Endodermal cell (in vitro differentiated cells): ENCODE measurements around the gene PTPDC1. TPM values are rescaled to one million over a fixed set of nuclear protein-coding genes. Genes with fewer than 3 reads are reported as not detected.

Source experiments
- DNase-seq: peaks from one replicate; pipeline ENCODE4 v3.0.0-alpha.2; 2017
- H3K27ac ChIP-seq: 2 replicates; pipeline ENCODE4 v1.5.1; 2013; ENCODE audit warnings: mild to moderate bottlenecking, low read depth, low read length, moderate library complexity
- H3K27me3 ChIP-seq: 2 replicates; pipeline ENCODE4 v1.6.1; 2013; ENCODE audit warnings: mild to moderate bottlenecking, low read length, moderate library complexity; ENCODE audit not compliant: insufficient read depth, control insufficient read depth, poor library complexity, severe bottlenecking
- H3K36me3 ChIP-seq: 2 replicates; pipeline ENCODE4 v1.7.0; 2013; ENCODE audit warnings: mild to moderate bottlenecking, low read length, moderate library complexity; ENCODE audit not compliant: control insufficient read depth, insufficient read depth
- H3K4me1 ChIP-seq: one replicate; pipeline ENCODE4 v1.7.0; 2013; ENCODE audit warnings: low read length; ENCODE audit not compliant: control insufficient read depth, insufficient read depth
- H3K4me3 ChIP-seq: 2 replicates; pipeline ENCODE4 v1.5.1; 2013; ENCODE audit warnings: mild to moderate bottlenecking, low read length, moderate library complexity
- H3K9ac ChIP-seq: 2 replicates; pipeline ENCODE4 v1.6.1; 2013; ENCODE audit warnings: mild to moderate bottlenecking, low read length, moderate library complexity; ENCODE audit not compliant: poor library complexity, severe bottlenecking; ENCODE audit errors: extremely low read depth
- H3K9me3 ChIP-seq: 2 replicates; pipeline ENCODE4 v1.6.1; 2013; ENCODE audit warnings: mild to moderate bottlenecking, low read length, moderate library complexity; ENCODE audit not compliant: control insufficient read depth
- H3K27ac Mint-ChIP-seq: 2 replicates; pipeline ENCODE4 v1.8.0; 2020; ENCODE audit warnings: mixed read lengths
- H3K27me3 Mint-ChIP-seq: 2 replicates; pipeline ENCODE4 v1.8.0; 2021; ENCODE audit warnings: mild to moderate bottlenecking, mixed read lengths; ENCODE audit not compliant: insufficient read depth
- H3K36me3 Mint-ChIP-seq: 2 replicates; pipeline ENCODE4 v1.8.0; 2020; ENCODE audit warnings: low read depth, mixed read lengths
- H3K4me1 Mint-ChIP-seq: 2 replicates; pipeline ENCODE4 v1.8.0; 2020; ENCODE audit warnings: mixed read lengths
- H3K4me3 Mint-ChIP-seq: 2 replicates; pipeline ENCODE4 v1.8.0; 2020; ENCODE audit warnings: mild to moderate bottlenecking, moderate library complexity, mixed read lengths
- H3K9me3 Mint-ChIP-seq: 2 replicates; pipeline ENCODE4 v1.8.0; 2020; ENCODE audit warnings: mild to moderate bottlenecking, mixed read lengths
- CTCF ChIP-seq: fragments of 200-600 bp; sonication (generic); conservative IDR thresholded peaks from 2 replicates; pipeline ENCODE4 v1.5.0; 2021; ENCODE audit warnings: antibody characterized with exemption, mild to moderate bottlenecking
- WGBS, 2 experiments: methylation state at CpG; one replicate each; pipeline versions ENCODE4 v1.1.5 to v1.1.7; 2013; ENCODE audit warnings: missing lambda C conversion rate in 2 of 2, mixed read lengths in 1 of 2; ENCODE audit not compliant: insufficient coverage in 1 of 2, insufficient read length in 1 of 2; 5-methylcytosine and 5-hydroxymethylcytosine counted together
- total RNA-seq, 2 donors: library from RNA; stranded (reverse); fragmentation: NEBNext Ultra II Directional in 1 of 2; extraction: Animal tissue kit (Norgen Biotek cat#: 25700) in 1 of 2; gene quantifications; 2 replicates in 1 of 2; 3 replicates in 1 of 2; pipeline ENCODE4 v1.2.1, GENCODE V29; 2021

PTPDC1 gene
- total RNA-seq, 2 donors from 2014 or later, result 9.0 to 12.7 TPM

GRCh38 chr9:94150279-94150828 lies 66.1 kb downstream of the PTPDC1 start:
- no peaks in the 10 kb centered on the region for H3K27me3 ChIP-seq
- no peaks in the 10 kb centered on the region for H3K9me3 ChIP-seq
- Mint-ChIP-seq H3K4me1 (peaks cover 36% of the 10 kb centered on the region), H3K36me3 (no peaks in the 10 kb centered on the region), H3K9me3 (no peaks in the 10 kb centered on the region), H3K27ac (peak overlapping the region; percentile 45), H3K27me3 (no peaks in the 10 kb centered on the region), H3K4me3 (no peak overlapping the region)
- H3K9ac ChIP-seq, result no peak overlapping the region
- no peak for DNase-seq
- H3K4me1 ChIP-seq, result peaks cover 2% of the 10 kb centered on the region
- no peak overlapping the region for H3K4me3 ChIP-seq
- WGBS, 2 experiments, result 67 to 72% methylated on average over 1 to 3 of the region's 3 CpGs
- TF ChIP-seq CTCF, result no peak
- no peak overlapping the region for H3K27ac ChIP-seq
- H3K36me3 ChIP-seq, result no peaks in the 10 kb centered on the region

DNA sequence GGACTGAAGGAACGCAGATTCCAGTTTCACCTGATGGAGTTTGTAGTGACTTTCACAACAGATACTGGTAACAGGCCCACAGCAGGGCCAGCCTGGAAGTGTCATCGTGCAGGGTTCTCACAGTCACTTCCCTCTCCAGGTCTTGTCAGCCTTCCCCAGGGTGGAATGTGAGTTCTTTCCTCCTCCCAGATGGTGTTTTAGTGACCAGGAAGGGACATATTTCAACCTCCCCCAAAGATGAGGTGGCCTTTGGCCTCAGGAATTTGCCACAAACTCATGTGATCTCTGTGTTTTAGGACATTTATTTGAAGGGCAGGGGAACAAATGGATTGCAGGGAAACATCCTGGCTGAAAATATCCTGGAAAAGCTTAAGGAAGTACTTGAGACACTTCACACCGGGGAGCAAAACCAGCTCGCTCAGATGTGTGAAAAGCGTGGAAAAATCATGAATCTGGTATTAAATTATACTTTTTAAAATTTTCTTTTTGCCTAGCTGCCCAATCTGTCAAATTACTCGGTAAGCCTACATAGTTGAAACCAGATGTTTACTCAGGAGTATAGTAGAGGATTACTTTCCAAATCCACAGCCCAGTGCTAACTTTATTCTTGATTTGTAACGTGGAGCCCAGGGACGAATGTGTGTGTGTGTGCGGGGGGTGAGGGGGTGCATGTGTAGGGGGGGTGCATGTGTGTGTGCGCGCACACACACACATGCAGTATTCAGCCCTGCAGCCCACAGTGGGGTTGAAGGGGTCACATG lies 66.8 kb downstream of the PTPDC1 start:
- Histone ChIP-seq H3K4me1 (peaks cover 2% of the 10 kb centered on the region), H3K9me3 (no peaks in the 10 kb centered on the region), H3K27ac (no peak overlapping the region), H3K27me3 (no peaks in the 10 kb centered on the region), H3K9ac (no peak overlapping the region), H3K4me3 (no peak overlapping the region), H3K36me3 (no peaks in the 10 kb centered on the region)
- H3K4me3 Mint-ChIP-seq, result no peak overlapping the region
- peaks cover 36% of the 10 kb centered on the region for H3K4me1 Mint-ChIP-seq
- DNase-seq, result no peak
- no peaks in the 10 kb centered on the region for H3K27me3 Mint-ChIP-seq
- peak overlapping the region; percentile 58 for H3K27ac Mint-ChIP-seq
- no peaks in the 10 kb centered on the region for H3K36me3 Mint-ChIP-seq
- 91% methylated on average over 5 to 11 of the region's 11 CpGs for WGBS, 2 experiments
- TF ChIP-seq CTCF, result no peak
- H3K9me3 Mint-ChIP-seq, result no peaks in the 10 kb centered on the region

- no peaks in the 10 kb centered on the region for H3K27me3 Mint-ChIP-seq
- WGBS, 2 experiments, result 96 to 100% methylated on average over 1 of the region's 1 CpG
- Histone ChIP-seq H3K4me1 (no peaks in the 10 kb centered on the region), H3K9ac (no peak overlapping the region), H3K36me3 (no peaks in the 10 kb centered on the region), H3K27me3 (no peaks in the 10 kb centered on the region), H3K4me3 (no peak overlapping the region), H3K9me3 (no peaks in the 10 kb centered on the region), H3K27ac (no peak overlapping the region)
- no peak for DNase-seq
- peaks cover 27% of the 10 kb centered on the region for H3K4me1 Mint-ChIP-seq
- no peaks in the 10 kb centered on the region for H3K9me3 Mint-ChIP-seq
- no peak overlapping the region for H3K27ac Mint-ChIP-seq
- no peak for TF ChIP-seq CTCF
- no peak overlapping the region for H3K4me3 Mint-ChIP-seq
- H3K36me3 Mint-ChIP-seq, result no peaks in the 10 kb centered on the region
Observed at GRCh38 chr9:94153905-94154304, 69.6 kb downstream of the PTPDC1 start.
